ENCODE measurements around the gene IGSF11.

GRCh38 chr3:119035014-119035346, 334 bp upstream of the IGSF11 start:
- TF ChIP-seq SP1 (IDR thresholded peaks at IDR 0.05) (no peak), ELF4 (IDR thresholded peaks at IDR 0.05) (no peak), FOXM1 (IDR thresholded peaks at IDR 0.05; ENCODE audit: borderline replicate concordance) (peak; percentile 30; the same call in 1 of the 2 replicates), BHLHE40 (IDR thresholded peaks at IDR 0.05; ENCODE audit: borderline replicate concordance) (no peak), FOXA1 (IDR thresholded peaks at IDR 0.05) (no peak), FOXK2 (IDR thresholded peaks at IDR 0.05) (no peak)
